HG03139 (cell line): ENCODE data around the gene ZNF215.
"Not testable (repeated sequence)": the region's sequence is repeated elsewhere in the genome, so short reads cannot be mapped to it uniquely, and the experiment has no call there.

ENCODE experiments used
- ATAC-seq: cut with Tn5 transposase; IDR thresholded peaks from one replicate; pipeline ENCODE4 v1.9.1; 2021; ENCODE audit not compliant: unreplicated experiment

ZNF215 gene

GRCh38 chr11:6926208-6927029 lies at the start of gene ZNF215:
ZNF215 (plus strand) TSS chr11:6926426; CDS start chr11:6932273, 5,847 bp downstream.
- peak; percentile 55 for ATAC-seq

- no peak for ATAC-seq
Measured at GRCh38 chr11:6876914-6877313, 49.3 kb upstream of the ZNF215 start.

GRCh38 chr11:6882751-6883150 lies 43.5 kb upstream of the ZNF215 start:
- ATAC-seq: no peak

DNA sequence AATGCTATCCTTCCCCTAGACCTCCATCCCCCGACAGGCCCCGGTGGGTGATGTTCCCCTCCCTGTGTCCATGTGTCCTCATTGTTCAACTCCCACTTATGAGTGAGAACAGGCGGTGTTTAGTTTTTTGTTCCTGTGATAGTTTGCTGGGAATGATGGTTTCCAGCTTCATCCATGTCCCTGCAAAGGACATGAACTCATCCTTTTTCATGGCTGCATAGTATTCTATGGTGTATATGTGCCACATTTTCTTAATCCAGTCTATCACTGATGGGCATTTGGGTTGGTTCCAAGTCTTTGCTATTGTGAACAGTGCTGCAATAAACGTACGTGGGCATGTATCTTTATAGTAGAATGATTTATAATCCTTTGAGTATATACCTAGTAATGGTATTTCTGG lies 38.5 kb upstream of the ZNF215 start:
- ATAC-seq: not testable (repeated sequence)

- ATAC-seq: no peak
Measured at GRCh38 chr11:6888830-6889229, 37.4 kb upstream of the ZNF215 start.

DNA sequence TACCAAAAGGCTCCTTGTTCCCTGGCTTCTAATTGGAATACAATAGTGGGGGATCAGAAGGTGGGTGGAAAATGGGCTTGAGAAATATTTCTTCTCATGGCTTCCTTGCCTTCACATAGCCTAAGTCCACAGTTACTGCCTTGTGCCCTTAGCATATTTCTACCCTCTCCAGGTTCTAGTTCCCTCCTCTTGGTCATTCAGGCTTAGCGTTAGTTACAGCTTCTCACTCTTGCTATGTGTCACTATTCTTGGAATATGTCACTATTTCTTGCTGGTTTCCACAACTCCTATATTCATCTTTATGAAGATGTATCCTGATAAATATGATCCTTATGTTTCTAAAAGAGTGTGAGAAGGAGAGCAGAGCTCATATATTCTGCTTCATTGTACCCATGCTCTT lies 36.4 kb upstream of the ZNF215 start:
- no peak for ATAC-seq

DNA sequence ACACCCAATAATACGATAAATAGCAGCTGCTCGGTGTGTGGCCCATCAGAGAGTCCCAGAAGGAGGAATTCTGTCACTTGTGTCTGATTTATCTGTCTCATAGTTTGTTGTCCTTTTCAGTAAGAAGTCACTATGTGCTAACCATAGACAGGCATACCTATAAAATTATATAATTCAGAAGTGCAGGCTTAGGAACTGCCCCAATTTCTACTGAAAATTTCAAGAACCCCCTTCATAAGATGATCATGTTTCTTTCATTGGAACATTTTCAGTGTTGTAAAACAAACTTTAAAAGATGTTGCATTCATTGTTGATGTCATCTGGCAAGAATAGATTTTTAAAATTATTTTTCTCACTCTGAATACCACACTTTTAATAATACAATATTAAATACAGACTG lies 33.8 kb upstream of the ZNF215 start, which contains the start of gene OR2D2:
Gene OR2D2 (minus strand): TSS at position 101 of the 400 bp plus-strand sequence. CDS start 0 bp downstream, at position 101.
- no peak for ATAC-seq

- ATAC-seq: no peak
Measured at GRCh38 chr11:6894097-6894496, 32.1 kb upstream of the ZNF215 start.

- no peak for ATAC-seq
Measured at GRCh38 chr11:6895010-6895409, 31.2 kb upstream of the ZNF215 start.

DNA sequence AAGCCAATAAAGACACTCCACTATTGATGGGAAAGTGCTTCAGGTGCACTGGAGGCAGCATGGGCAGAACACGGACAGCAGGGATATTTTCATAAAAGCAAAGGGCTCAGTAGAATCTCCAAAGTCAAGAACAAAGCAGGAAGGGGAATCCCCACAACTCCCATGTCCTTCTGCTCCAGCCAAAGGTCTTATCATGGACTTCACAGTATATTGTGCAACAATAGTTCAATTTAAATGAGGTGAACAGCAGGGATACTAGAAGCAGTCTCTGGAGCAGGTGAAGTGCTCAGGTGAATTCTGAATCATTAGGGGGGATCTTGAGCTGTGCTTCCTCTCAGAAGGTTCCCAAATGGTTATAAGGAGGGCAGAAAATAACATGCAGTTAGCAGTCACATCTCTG lies 27.3 kb upstream of the ZNF215 start:
- no peak for ATAC-seq

DNA sequence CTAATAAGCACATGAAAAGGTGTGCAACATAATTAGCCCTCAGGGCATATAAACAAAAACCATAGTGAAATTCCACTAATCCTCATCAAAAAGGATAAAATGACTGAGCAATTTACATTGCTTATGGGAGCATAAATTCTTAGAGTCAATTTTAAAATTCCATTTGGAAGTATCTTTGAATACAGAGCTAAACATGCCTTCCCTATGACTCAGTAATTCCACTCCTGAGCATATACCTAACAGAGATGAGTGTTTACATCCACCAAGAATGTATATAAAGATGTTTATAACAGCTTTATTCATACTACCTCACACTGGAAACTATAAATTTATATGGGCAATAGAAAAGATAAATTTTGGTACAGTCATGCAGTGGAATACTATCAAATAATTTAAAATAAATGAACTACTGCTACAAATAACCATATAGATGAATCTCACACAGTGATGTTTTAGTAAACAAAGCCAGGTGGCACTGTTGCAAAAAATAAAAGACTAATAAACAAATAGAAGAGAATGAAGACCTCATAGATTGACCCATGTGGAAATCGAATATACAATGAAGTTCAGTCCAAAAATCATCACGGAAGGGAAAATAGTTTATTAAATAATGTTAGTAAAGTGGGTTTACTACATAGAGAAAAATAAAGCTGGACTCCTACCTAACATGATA lies 25.8 kb upstream of the ZNF215 start:
- no peak for ATAC-seq

- not testable (repeated sequence) for ATAC-seq
Measured at GRCh38 chr11:6904804-6905203, 21.4 kb upstream of the ZNF215 start.

GRCh38 chr11:6911378-6911777 lies 14.8 kb upstream of the ZNF215 start:
- ATAC-seq: no peak

- no peak for ATAC-seq
Measured at GRCh38 chr11:6911948-6912347, 14.3 kb upstream of the ZNF215 start.

GRCh38 chr11:6919698-6920097 lies 6.5 kb upstream of the ZNF215 start:
- no peak for ATAC-seq

- no peak for ATAC-seq
Measured at GRCh38 chr11:6920702-6921101, 5.5 kb upstream of the ZNF215 start, which contains the start of gene OR2D3. OR2D3 (plus strand) TSS chr11:6921002; CDS start chr11:6921002, 0 bp downstream.

GRCh38 chr11:6925007-6925577 lies 1.1 kb upstream of the ZNF215 start:
- ATAC-seq: no peak

- peak; percentile 6 for ATAC-seq
Measured at GRCh38 chr11:6925636-6926207, 504 bp upstream of the ZNF215 start.

- peak; percentile 69 for ATAC-seq
Measured at GRCh38 chr11:6927030-6927617, 898 bp downstream of the ZNF215 start.

DNA sequence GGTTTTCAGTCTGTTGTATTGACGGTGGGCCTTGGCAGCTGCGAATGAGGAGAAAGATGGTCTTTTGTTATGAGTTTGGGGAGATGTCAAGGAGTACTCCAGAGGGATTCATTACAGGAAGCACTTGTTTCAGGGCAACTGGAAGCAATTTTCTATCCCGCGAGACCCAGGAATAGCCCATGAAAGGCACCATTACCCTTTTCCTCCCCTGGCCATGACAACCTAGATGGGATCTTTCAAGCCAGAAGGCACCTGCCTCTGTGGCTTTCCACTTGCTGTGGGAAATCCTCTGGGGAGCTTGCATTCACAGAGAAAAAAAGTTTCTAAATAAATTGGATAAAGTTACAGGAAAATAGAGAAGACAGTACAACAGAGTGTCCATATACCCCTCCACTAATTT lies 2.7 kb downstream of the ZNF215 start:
- ATAC-seq: no peak

GRCh38 chr11:6931146-6931713 lies 5.0 kb downstream of the ZNF215 start:
- ATAC-seq: no peak
